ENCODE data around the gene NKX2-1.
"Not testable (repeated sequence)": the region's sequence is repeated elsewhere in the genome, so short reads cannot be mapped to it uniquely, and the experiment has no call there.

NKX2-1 gene

DNA sequence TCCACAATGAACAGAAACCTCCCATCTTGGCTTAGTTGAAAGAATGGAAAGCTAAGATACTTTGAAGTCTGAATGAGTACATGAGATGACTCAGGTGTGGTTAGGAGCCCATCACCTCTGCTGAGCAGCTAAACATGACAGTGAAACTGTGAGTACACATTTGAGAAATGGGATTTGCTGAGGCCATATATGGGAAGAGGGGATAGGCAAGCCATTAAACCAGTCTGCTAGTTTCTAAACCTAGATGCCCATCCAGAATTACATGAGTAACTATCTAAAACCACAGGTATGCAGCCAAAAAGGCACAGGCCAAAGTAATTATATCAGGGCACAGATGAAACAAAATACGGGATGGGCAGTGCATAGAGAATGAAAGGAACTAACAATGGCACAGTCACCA is 41.2 kb downstream of the NKX2-1 start:
- H3K4me3 ChIP-seq (ENCODE audit: low read length) = no peak overlapping the region
- TF ChIP-seq, protein P1, sequence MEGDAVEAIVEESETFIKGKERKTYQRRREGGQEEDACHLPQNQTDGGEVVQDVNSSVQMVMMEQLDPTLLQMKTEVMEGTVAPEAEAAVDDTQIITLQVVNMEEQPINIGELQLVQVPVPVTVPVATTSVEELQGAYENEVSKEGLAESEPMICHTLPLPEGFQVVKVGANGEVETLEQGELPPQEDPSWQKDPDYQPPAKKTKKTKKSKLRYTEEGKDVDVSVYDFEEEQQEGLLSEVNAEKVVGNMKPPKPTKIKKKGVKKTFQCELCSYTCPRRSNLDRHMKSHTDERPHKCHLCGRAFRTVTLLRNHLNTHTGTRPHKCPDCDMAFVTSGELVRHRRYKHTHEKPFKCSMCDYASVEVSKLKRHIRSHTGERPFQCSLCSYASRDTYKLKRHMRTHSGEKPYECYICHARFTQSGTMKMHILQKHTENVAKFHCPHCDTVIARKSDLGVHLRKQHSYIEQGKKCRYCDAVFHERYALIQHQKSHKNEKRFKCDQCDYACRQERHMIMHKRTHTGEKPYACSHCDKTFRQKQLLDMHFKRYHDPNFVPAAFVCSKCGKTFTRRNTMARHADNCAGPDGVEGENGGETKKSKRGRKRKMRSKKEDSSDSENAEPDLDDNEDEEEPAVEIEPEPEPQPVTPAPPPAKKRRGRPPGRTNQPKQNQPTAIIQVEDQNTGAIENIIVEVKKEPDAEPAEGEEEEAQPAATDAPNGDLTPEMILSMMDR (conservative IDR thresholded peaks at IDR 0.05; ENCODE audit: low read length) = no peak
- DNase-seq (ENCODE audit: low read depth) = no peak

DNA sequence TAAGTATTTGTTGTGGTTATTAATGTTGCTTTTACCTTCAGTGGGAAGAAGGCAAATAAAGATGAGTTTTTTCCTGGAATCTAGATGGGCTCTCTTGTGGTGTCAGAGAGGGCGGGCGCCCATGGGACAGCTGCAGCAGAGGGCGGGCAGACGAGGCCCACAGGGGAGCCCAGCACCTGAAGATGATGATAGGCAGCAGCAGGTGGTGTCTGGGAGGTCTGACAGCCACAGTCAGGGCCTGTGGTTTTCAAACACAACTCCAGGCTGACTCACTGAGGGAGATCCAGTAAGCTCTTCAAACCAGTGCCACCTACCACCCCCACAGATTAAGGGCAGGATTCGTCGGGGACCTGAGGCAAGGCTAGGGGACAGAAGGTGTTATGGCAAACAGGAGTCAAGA is 42.8 kb downstream of the NKX2-1 start:
- TF ChIP-seq, protein P1 (conservative IDR thresholded peaks at IDR 0.05; ENCODE audit: low read length) = no peak
- no peak for DNase-seq (ENCODE audit: low read depth)
- no peak overlapping the region for H3K4me3 ChIP-seq (ENCODE audit: low read length)

DNA sequence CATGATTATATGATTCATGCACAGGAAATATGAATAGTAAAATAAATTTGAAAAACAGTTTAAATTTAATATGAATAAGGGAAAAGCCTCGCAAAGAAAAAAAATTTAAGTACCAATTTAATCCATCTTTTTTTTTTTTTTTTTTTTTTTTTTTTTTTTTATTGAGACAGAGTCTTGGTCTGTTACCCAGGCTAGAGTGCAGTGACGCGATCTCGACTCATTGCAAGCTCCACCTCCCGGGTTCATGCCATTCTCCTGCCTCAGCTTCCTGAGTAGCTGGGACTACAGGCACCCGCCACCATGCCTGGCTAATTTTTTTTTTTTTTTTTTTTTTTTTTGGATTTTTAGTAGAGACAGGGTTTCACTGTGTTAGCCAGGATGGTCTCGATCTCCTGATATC is 44.0 kb downstream of the NKX2-1 start:
- not testable (repeated sequence) for DNase-seq (ENCODE audit: low read depth); H3K4me3 ChIP-seq (ENCODE audit: low read length)

DNA sequence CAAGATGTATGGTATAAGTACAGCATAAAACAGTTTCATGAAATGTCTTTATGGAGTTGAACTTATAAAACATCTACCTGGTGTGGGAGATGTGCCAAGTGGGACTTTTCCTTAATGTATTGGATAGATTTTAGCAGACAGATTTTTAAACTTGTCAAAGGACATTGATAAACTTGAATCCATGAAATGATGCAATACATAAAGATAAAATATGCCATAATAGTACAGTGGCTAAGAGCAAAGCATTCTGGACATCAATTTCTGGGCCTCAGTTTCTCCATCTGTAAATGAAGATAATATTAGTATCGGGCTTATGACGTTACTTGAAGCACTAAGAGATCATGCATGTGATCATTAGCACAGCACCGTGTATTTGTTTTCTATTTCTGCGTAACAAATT is 45.4 kb downstream of the NKX2-1 start:
- H3K4me3 ChIP-seq (ENCODE audit: low read length) = no peak overlapping the region
- TF ChIP-seq, protein P1 (conservative IDR thresholded peaks at IDR 0.05; ENCODE audit: low read length) = no peak
- no peak for DNase-seq (ENCODE audit: low read depth)

DNA sequence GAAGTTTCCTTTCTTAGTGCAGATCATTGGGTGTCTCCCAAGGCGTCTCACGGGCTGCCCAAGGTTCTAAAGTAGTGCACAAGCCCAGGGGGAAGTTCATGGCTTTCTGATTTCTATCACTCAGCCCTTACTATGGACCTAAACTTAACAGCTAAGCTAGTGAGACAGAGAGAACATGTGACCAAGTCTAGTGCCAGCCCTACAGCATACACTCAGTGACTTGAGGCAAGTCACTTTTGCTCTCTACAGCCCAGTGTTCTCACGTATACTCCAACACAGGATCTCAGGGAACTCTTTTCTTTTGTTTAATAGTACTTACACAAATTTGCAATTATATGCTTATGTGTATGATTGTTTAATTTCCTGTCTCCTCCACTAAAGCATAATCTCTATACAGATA is 48.6 kb downstream of the NKX2-1 start:
- no peak overlapping the region for H3K4me3 ChIP-seq (ENCODE audit: low read length)
- DNase-seq (ENCODE audit: low read depth) = no peak
- TF ChIP-seq, protein P1 (conservative IDR thresholded peaks at IDR 0.05; ENCODE audit: low read length) = no peak

DNA sequence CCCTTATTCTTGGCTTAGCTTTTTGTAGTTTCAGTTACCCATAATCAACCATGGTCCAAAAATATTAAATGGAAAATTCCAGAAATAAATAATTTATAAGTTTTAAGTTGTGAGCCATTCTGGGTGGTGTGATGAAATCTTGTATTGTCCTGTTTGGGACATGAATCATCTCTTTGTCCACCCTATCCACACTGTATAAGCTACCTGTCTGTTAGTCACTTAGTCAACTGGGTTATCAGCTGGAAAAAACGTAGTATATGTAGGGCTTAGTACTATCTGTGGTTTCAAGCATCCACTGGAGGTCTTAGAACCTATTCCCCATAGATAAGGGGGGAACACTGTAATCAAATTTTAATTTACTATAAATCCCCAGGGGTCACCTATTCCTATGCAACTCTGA is 52.7 kb downstream of the NKX2-1 start:
- TF ChIP-seq, protein P1 (conservative IDR thresholded peaks at IDR 0.05; ENCODE audit: low read length) = no peak
- no peak for DNase-seq (ENCODE audit: low read depth)
- H3K4me3 ChIP-seq (ENCODE audit: low read length) = no peak overlapping the region

Measured in AG10803 (cell line).